Neural progenitor cell (in vitro differentiated cells): ENCODE results near the gene RRH.

ENCODE experiments used
- EZH2 ChIP-seq: fragments of 200-600 bp; sonication (generic); IDR thresholded peaks from 2 replicates; pipeline ENCODE4 v1.6.1; 2017; ENCODE audit warnings: antibody characterized with exemption, mild to moderate bottlenecking, moderate library complexity
- TF ChIP-seq, protein P1 (sequence below): fragments of 200-600 bp; sonication (generic); IDR thresholded peaks from 2 replicates; pipeline ENCODE4 v1.5.1; 2017; ENCODE audit warnings: antibody characterized with exemption, mild to moderate bottlenecking

DNA sequence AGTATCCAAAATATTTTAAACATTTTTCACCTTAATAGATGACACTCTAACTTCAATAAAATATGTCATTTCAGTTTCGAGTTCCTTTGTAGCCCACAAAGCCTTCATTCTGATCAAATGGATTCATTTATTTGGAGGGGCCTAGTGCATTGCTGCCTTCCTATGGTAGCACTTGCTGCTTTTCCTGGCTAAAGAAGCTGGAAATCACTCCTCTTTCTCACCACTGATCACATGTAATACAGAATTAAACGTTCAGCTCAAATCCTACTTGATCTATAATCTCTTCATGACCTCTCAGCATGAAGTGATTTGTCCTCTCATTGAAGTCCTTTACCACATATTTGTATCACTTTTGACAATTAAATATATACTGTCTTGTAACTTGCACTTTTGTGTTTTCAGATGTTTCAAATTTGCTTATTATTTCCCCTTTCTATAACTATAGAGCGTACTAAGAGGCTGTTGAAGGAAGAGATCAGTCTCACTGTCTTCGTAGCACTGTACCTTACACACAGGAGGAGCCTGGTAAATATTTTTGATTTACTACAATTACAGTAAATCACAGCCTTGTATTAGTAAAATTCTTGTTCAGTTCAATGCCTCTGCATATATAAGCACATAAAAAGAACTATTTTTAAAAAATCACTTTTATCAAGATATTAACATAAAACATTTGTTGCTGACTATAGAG is 26.5 kb upstream of the RRH start:
- no peak for TF ChIP-seq EZH2
- TF ChIP-seq, protein P1, sequence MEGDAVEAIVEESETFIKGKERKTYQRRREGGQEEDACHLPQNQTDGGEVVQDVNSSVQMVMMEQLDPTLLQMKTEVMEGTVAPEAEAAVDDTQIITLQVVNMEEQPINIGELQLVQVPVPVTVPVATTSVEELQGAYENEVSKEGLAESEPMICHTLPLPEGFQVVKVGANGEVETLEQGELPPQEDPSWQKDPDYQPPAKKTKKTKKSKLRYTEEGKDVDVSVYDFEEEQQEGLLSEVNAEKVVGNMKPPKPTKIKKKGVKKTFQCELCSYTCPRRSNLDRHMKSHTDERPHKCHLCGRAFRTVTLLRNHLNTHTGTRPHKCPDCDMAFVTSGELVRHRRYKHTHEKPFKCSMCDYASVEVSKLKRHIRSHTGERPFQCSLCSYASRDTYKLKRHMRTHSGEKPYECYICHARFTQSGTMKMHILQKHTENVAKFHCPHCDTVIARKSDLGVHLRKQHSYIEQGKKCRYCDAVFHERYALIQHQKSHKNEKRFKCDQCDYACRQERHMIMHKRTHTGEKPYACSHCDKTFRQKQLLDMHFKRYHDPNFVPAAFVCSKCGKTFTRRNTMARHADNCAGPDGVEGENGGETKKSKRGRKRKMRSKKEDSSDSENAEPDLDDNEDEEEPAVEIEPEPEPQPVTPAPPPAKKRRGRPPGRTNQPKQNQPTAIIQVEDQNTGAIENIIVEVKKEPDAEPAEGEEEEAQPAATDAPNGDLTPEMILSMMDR = no peak
